Spleen (tissue), 7 donors: ENCODE results near the gene CHL1.
A peak's percentile ranks its signal among the peaks of the same experiment; 100 is the strongest.

Experiments
- CTCF ChIP-seq, 11 experiments: fragments of 200-600 bp in 7 of 11; fragments of 450-650 bp in 4 of 11; sonication (generic) in 4 of 11; IDR thresholded peaks in 8 of 11; conservative IDR thresholded peaks in 3 of 11; 1 replicate in 7 of 11; 2 replicates in 4 of 11; pipeline versions ENCODE4 v1.4.0 to v1.8.0; 2016 to 2021; ENCODE audit warnings: antibody characterized with exemption in 11 of 11, inconsistent platforms in 4 of 11, mild to moderate bottlenecking in 1 of 11
- POLR2A ChIP-seq, 3 donors: fragments of 450-650 bp; IDR thresholded peaks; one replicate each; pipeline ENCODE4 v1.5.1; 2017; ENCODE audit warnings: antibody characterized with exemption in 3 of 3, mild to moderate bottlenecking in 1 of 3
- POLR2AphosphoS5 ChIP-seq, 3 donors: sonication (generic); formaldehyde crosslinking; IDR thresholded peaks; one replicate each; pipeline ENCODE4 v1.5.1; 2017; ENCODE audit warnings: antibody characterized with exemption in 3 of 3
- donor health status: DM: no; HTN: no; CAD: no; lungs with moderate emphysema.
- donor health status: DM: no; HTN: no; CAD: no.
- donor health status: DM: no; HTN: no; CAD: no.

GRCh38 chr3:373193-373779, 176.7 kb downstream of the CHL1 start:
- TF ChIP-seq CTCF (IDR thresholded peaks at IDR 0.05 in 8 of 11, conservative IDR thresholded peaks at IDR 0.05 in 3 of 11) (no peak), POLR2AphosphoS5 (IDR thresholded peaks at IDR 0.05) (peak in 1 of 3 donors; percentile 11), POLR2A (IDR thresholded peaks at IDR 0.05) (no peak)
